Nephron progenitor cell (in vitro differentiated cells): ENCODE data around the gene ANLN.

ENCODE experiments used
- DNase-seq: peaks from one replicate; pipeline ENCODE4 v3.0.0; 2021
- H3K27ac Mint-ChIP-seq: 2 replicates; pipeline ENCODE4 v1.8.0; 2021; ENCODE audit warnings: mild to moderate bottlenecking, moderate library complexity, mixed read lengths
- H3K27me3 Mint-ChIP-seq: 2 replicates; pipeline ENCODE4 v1.8.0; 2021; ENCODE audit warnings: mild to moderate bottlenecking, low read depth, mixed read lengths; ENCODE audit not compliant: poor library complexity
- H3K36me3 Mint-ChIP-seq: 2 replicates; pipeline ENCODE4 v1.8.0; 2021; ENCODE audit warnings: low read depth, mixed read lengths
- H3K4me1 Mint-ChIP-seq: 2 replicates; pipeline ENCODE4 v1.8.0; 2021; ENCODE audit warnings: mixed read lengths
- H3K4me3 Mint-ChIP-seq: 2 replicates; pipeline ENCODE4 v1.8.0; 2021; ENCODE audit warnings: mild to moderate bottlenecking, moderate library complexity, mixed read lengths
- H3K9me3 Mint-ChIP-seq: 2 replicates; pipeline ENCODE4 v1.8.0; 2021; ENCODE audit warnings: mild to moderate bottlenecking, moderate library complexity, mixed read lengths
- TF ChIP-seq, protein P1 (sequence below): fragments of 200-600 bp; sonication (generic); IDR thresholded peaks from 2 replicates; pipeline ENCODE4 v1.5.0; 2021; ENCODE audit warnings: antibody characterized with exemption

Gene ANLN

GRCh38 chr7:36400036-36400435, 10.4 kb downstream of the ANLN start:
- Mint-ChIP-seq H3K27me3 (no peaks in the 10 kb centered on the region), H3K9me3 (peaks cover 11% of the 10 kb centered on the region), H3K36me3 (peaks cover 72% of the 10 kb centered on the region), H3K27ac (no peak overlapping the region), H3K4me1 (peaks cover 16% of the 10 kb centered on the region), H3K4me3 (no peak overlapping the region)
- DNase-seq: no peak
- TF ChIP-seq, protein P1, sequence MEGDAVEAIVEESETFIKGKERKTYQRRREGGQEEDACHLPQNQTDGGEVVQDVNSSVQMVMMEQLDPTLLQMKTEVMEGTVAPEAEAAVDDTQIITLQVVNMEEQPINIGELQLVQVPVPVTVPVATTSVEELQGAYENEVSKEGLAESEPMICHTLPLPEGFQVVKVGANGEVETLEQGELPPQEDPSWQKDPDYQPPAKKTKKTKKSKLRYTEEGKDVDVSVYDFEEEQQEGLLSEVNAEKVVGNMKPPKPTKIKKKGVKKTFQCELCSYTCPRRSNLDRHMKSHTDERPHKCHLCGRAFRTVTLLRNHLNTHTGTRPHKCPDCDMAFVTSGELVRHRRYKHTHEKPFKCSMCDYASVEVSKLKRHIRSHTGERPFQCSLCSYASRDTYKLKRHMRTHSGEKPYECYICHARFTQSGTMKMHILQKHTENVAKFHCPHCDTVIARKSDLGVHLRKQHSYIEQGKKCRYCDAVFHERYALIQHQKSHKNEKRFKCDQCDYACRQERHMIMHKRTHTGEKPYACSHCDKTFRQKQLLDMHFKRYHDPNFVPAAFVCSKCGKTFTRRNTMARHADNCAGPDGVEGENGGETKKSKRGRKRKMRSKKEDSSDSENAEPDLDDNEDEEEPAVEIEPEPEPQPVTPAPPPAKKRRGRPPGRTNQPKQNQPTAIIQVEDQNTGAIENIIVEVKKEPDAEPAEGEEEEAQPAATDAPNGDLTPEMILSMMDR: no peak

GRCh38 chr7:36400606-36401005, 10.9 kb downstream of the ANLN start:
- H3K27me3 Mint-ChIP-seq: no peaks in the 10 kb centered on the region
- TF ChIP-seq, protein P1: no peak
- peaks cover 16% of the 10 kb centered on the region for H3K4me1 Mint-ChIP-seq
- H3K4me3 Mint-ChIP-seq: no peak overlapping the region
- no peak overlapping the region for H3K27ac Mint-ChIP-seq
- no peak for DNase-seq
- H3K9me3 Mint-ChIP-seq: peaks cover 5% of the 10 kb centered on the region
- peaks cover 71% of the 10 kb centered on the region for H3K36me3 Mint-ChIP-seq

DNA sequence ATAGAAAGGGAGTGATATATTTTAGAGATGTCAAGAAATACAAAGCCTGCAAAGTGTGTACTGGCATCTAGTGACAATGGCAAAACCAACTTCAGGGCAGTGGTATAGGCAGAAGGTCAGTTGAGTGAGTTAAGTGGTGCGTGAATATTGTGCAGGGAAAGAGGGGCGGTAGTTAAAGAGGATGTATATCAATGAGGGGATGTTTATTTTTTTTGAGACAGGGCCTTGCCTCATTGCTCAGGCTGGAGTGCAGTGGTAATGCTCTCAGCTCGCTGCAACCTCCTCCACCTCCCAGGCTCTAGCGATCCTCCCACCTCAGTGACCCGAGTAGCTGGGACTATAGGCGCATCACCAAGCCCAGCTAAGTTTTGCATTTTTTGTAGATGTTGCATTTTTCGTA, 13.8 kb downstream of the ANLN start:
- no peaks in the 10 kb centered on the region for H3K9me3 Mint-ChIP-seq
- no peaks in the 10 kb centered on the region for H3K27me3 Mint-ChIP-seq
- H3K4me3 Mint-ChIP-seq: no peak overlapping the region
- no peak for DNase-seq
- H3K27ac Mint-ChIP-seq: peak overlapping the region; percentile 79
- H3K36me3 Mint-ChIP-seq: peaks cover 52% of the 10 kb centered on the region
- H3K4me1 Mint-ChIP-seq: peaks cover 16% of the 10 kb centered on the region
- TF ChIP-seq, protein P1: no peak

DNA sequence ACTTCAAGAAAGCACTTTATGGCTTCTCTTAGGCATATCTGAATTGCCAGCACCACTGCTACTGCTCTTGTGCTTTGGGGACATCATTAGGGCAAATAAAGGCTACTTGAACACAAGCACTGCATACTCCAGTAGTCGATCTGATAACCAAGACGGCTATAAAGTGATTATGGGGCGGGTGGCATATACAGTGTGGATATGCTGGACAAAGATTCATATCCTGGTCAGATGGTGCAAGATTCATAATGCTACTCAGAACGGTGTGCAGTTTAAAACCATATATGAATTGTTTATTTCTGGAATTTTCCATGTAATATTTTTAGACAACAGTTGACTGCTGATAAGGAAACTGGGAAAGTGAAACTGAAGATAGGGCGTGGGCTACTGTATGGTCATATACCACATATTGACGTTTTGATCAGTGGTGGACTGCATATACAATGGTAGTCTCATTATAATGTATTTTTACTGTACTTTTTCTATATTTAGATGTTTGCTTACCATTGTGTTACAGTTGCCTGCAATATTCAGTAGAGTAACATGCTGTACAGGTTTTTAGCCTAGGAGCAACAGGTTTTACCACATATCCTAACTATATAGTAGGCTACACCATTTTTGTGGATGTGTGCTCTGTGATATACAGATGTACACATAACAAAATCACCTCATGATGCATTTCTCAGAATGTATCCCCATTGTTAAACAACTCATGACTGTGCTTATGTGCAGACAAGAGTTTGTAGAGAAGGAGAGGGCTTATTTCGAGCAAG, 15.2 kb downstream of the ANLN start:
- H3K36me3 Mint-ChIP-seq: peaks cover 48% of the 10 kb centered on the region
- no peaks in the 10 kb centered on the region for H3K27me3 Mint-ChIP-seq
- no peaks in the 10 kb centered on the region for H3K9me3 Mint-ChIP-seq
- TF ChIP-seq, protein P1: no peak
- no peak overlapping the region for H3K4me3 Mint-ChIP-seq
- H3K4me1 Mint-ChIP-seq: peaks cover 16% of the 10 kb centered on the region
- H3K27ac Mint-ChIP-seq: peak overlapping the region; percentile 31
- no peak for DNase-seq

- H3K27ac Mint-ChIP-seq: peak overlapping the region; percentile 31
- H3K4me1 Mint-ChIP-seq: peaks cover 16% of the 10 kb centered on the region
- no peaks in the 10 kb centered on the region for H3K27me3 Mint-ChIP-seq
- no peak for DNase-seq
- no peak overlapping the region for H3K4me3 Mint-ChIP-seq
- H3K36me3 Mint-ChIP-seq: peaks cover 42% of the 10 kb centered on the region
- TF ChIP-seq, protein P1: no peak
- H3K9me3 Mint-ChIP-seq: no peaks in the 10 kb centered on the region
These were observed 15.7 kb downstream of the ANLN start for GRCh38 chr7:36405409-36405803.

GRCh38 chr7:36406156-36406555, 16.5 kb downstream of the ANLN start:
- peaks cover 37% of the 10 kb centered on the region for H3K36me3 Mint-ChIP-seq
- H3K9me3 Mint-ChIP-seq: no peaks in the 10 kb centered on the region
- no peak for DNase-seq
- H3K4me3 Mint-ChIP-seq: no peak overlapping the region
- TF ChIP-seq, protein P1: no peak
- peaks cover 16% of the 10 kb centered on the region for H3K4me1 Mint-ChIP-seq
- no peak overlapping the region for H3K27ac Mint-ChIP-seq
- no peaks in the 10 kb centered on the region for H3K27me3 Mint-ChIP-seq
